Measurements from ENCODE around the gene CTNND2.
"Not testable (repeated sequence)": the region's sequence is repeated elsewhere in the genome, so short reads cannot be mapped to it uniquely, and the experiment has no call there.

Gene CTNND2

GRCh38 chr5:11364531-11364930 lies 539.7 kb downstream of the CTNND2 start:
- DNase-seq: no peak

GRCh38 chr5:11363631-11364178 lies 540.5 kb downstream of the CTNND2 start:
- no peak for DNase-seq

GRCh38 chr5:11361768-11362167 lies 542.5 kb downstream of the CTNND2 start:
- no peak for DNase-seq

GRCh38 chr5:11357928-11358327 lies 546.3 kb downstream of the CTNND2 start:
- DNase-seq: no peak

- DNase-seq: no peak
Measured at GRCh38 chr5:11355491-11355890, 548.8 kb downstream of the CTNND2 start.

- DNase-seq: no peak
Measured at GRCh38 chr5:11346336-11346735, 557.9 kb downstream of the CTNND2 start.

GRCh38 chr5:11335881-11336760 lies 568.1 kb downstream of the CTNND2 start:
- DNase-seq: no peak

GRCh38 chr5:11334404-11334803 lies 569.8 kb downstream of the CTNND2 start:
- no peak for DNase-seq

- DNase-seq: no peak
Measured at GRCh38 chr5:11329679-11330078, 574.6 kb downstream of the CTNND2 start.

GRCh38 chr5:11324521-11325289 lies 579.5 kb downstream of the CTNND2 start:
- DNase-seq: no peak

GRCh38 chr5:11323761-11324160 lies 580.5 kb downstream of the CTNND2 start:
- no peak for DNase-seq

- DNase-seq: no peak
Measured at GRCh38 chr5:11322133-11322532, 582.1 kb downstream of the CTNND2 start.

- no peak for DNase-seq
Measured at GRCh38 chr5:11319836-11320580, 584.2 kb downstream of the CTNND2 start.

- not testable (repeated sequence) for DNase-seq
Measured at GRCh38 chr5:11313694-11314093, 590.6 kb downstream of the CTNND2 start.

- no peak for DNase-seq
Measured at GRCh38 chr5:11311731-11312130, 592.5 kb downstream of the CTNND2 start.

- no peak for DNase-seq
Measured at GRCh38 chr5:11311272-11311671, 593.0 kb downstream of the CTNND2 start.

GRCh38 chr5:11310158-11310557 lies 594.1 kb downstream of the CTNND2 start:
- DNase-seq: no peak

GRCh38 chr5:11306365-11306764 lies 597.9 kb downstream of the CTNND2 start:
- DNase-seq: no peak

- no peak for DNase-seq
Measured at GRCh38 chr5:11305245-11305644, 599.0 kb downstream of the CTNND2 start.

- DNase-seq: no peak
Measured at GRCh38 chr5:11304641-11305040, 599.6 kb downstream of the CTNND2 start.

- no peak for DNase-seq
Measured at GRCh38 chr5:11302663-11303062, 601.6 kb downstream of the CTNND2 start.

- DNase-seq: no peak
Measured at GRCh38 chr5:11301171-11301570, 603.1 kb downstream of the CTNND2 start.

GRCh38 chr5:11300736-11301135 lies 603.5 kb downstream of the CTNND2 start:
- DNase-seq: no peak
